Measurements from ENCODE around the gene CHD2.

Gene CHD2

GRCh38 chr15:92963794-92964193 lies 63.7 kb downstream of the CHD2 start:
- DNase-seq: no peak

- DNase-seq: no peak
These were observed 69.0 kb downstream of the CHD2 start for GRCh38 chr15:92968926-92969651.

GRCh38 chr15:92970656-92971055 lies 70.5 kb downstream of the CHD2 start:
- DNase-seq: no peak

- DNase-seq: no peak
These were observed 71.0 kb downstream of the CHD2 start for GRCh38 chr15:92971081-92971480.

- DNase-seq: no peak
These were observed 71.6 kb downstream of the CHD2 start for GRCh38 chr15:92971713-92972112.

- DNase-seq: no peak
These were observed 74.2 kb downstream of the CHD2 start for GRCh38 chr15:92974183-92974915.

- DNase-seq: no peak
These were observed 79.0 kb downstream of the CHD2 start for GRCh38 chr15:92979011-92979701.

- no peak for DNase-seq
These were observed 81.2 kb downstream of the CHD2 start for GRCh38 chr15:92981333-92981732.

GRCh38 chr15:92984161-92984560 lies 84.0 kb downstream of the CHD2 start:
- no peak for DNase-seq

GRCh38 chr15:92989470-92989869 lies 89.3 kb downstream of the CHD2 start:
- no peak for DNase-seq

- DNase-seq: no peak
These were observed 89.9 kb downstream of the CHD2 start for GRCh38 chr15:92990031-92990430.

- DNase-seq: no peak
These were observed 92.6 kb downstream of the CHD2 start for GRCh38 chr15:92992720-92993119.

GRCh38 chr15:92997821-92998220 lies 97.7 kb downstream of the CHD2 start:
- no peak for DNase-seq

- no peak for DNase-seq
These were observed 101.0 kb downstream of the CHD2 start for GRCh38 chr15:93001156-93001555.

- DNase-seq: no peak
These were observed 101.8 kb downstream of the CHD2 start for GRCh38 chr15:93001881-93002280.

GRCh38 chr15:93005133-93005532 lies 105.0 kb downstream of the CHD2 start:
- no peak for DNase-seq

- no peak for DNase-seq
These were observed 107.9 kb downstream of the CHD2 start for GRCh38 chr15:93007994-93008393.

GRCh38 chr15:93012786-93013185 lies 112.7 kb downstream of the CHD2 start:
- no peak for DNase-seq

- no peak for DNase-seq
These were observed 117.4 kb downstream of the CHD2 start for GRCh38 chr15:93017526-93017925.

- no peak for DNase-seq
These were observed 118.5 kb downstream of the CHD2 start for GRCh38 chr15:93018574-93018973.

- DNase-seq: no peak
These were observed 119.0 kb downstream of the CHD2 start for GRCh38 chr15:93019090-93019489.

- DNase-seq: no peak
These were observed 119.8 kb downstream of the CHD2 start for GRCh38 chr15:93019971-93020370.

- DNase-seq: no peak
These were observed 121.0 kb downstream of the CHD2 start for GRCh38 chr15:93020976-93021772.

All from retina (tissue), 1 donor.